ENCODE results near the gene WBP2. TPM values are rescaled to one million over a fixed set of nuclear protein-coding genes. Genes with fewer than 3 reads are reported as not detected.

The WBP2 gene
- total RNA-seq, 4 donors from 2014 or later: 24.9 to 44.2 (median 36.9) TPM

GRCh38 chr17:75832652-75833400 lies 22.3 kb downstream of the WBP2 start:
- WGBS, 2 donors: 44 to 57% methylated on average over 16 to 18 of the region's 20 CpGs
- Histone ChIP-seq H3K36me3 (peaks cover 0 to 75% (median 0%) of the 10 kb centered on the region in 3 donors), H3K9me3 (no peaks in the 10 kb centered on the region), H3K4me3 (peak overlapping the region in 2 of 4 donors; percentile 4 to 23), H3K4me1 (peaks cover 7 to 46% (median 12%) of the 10 kb centered on the region in 3 donors), H3K27me3 (no peaks in the 10 kb centered on the region), H3K27ac (peak overlapping the region; percentile 22 to 78 (median 62))
- intact Hi-C loops (cut with DNase I): no loop called here
- no peak for DNase-seq
- TF ChIP-seq CTCF (IDR thresholded peaks at IDR 0.05): no peak
- TF ChIP-seq POLR2A (IDR thresholded peaks at IDR 0.05): no peak

- H3K36me3 ChIP-seq: peaks cover 0 to 74% (median 0%) of the 10 kb centered on the region in 3 donors
- H3K9me3 ChIP-seq: no peaks in the 10 kb centered on the region
- TF ChIP-seq POLR2A (IDR thresholded peaks at IDR 0.05) (peak in 1 of 4 donors; percentile 37), CTCF (IDR thresholded peaks at IDR 0.05) (no peak)
- peak overlapping the region; percentile 22 to 78 (median 62) for H3K27ac ChIP-seq
- WGBS, 2 donors: 75 to 86% methylated on average over 8 of the region's 10 CpGs
- no peaks in the 10 kb centered on the region for H3K27me3 ChIP-seq
- intact Hi-C loops (cut with DNase I): no loop called here
- H3K4me3 ChIP-seq: peak overlapping the region in 2 of 4 donors; percentile 4 to 23
- no peak for DNase-seq
- peaks cover 12 to 52% (median 18%) of the 10 kb centered on the region in 3 donors for H3K4me1 ChIP-seq
Measured at GRCh38 chr17:75832164-75832651, 22.9 kb downstream of the WBP2 start.

- WGBS, 2 donors: 87% methylated on average over 3 of the region's 15 CpGs; no CpG with 5 or more reads in 1 of the 2 donors
- no peak for DNase-seq
- Histone ChIP-seq H3K4me1 (peaks cover 15 to 61% (median 23%) of the 10 kb centered on the region in 3 donors), H3K4me3 (no peak overlapping the region), H3K27ac (peak overlapping the region in 1 of 4 donors; percentile 76), H3K36me3 (peaks cover 0 to 74% (median 0%) of the 10 kb centered on the region in 3 donors), H3K9me3 (no peaks in the 10 kb centered on the region), H3K27me3 (no peaks in the 10 kb centered on the region)
- intact Hi-C loops (cut with DNase I): no loop called here
- TF ChIP-seq POLR2A (IDR thresholded peaks at IDR 0.05) (no peak), CTCF (IDR thresholded peaks at IDR 0.05) (no peak)
Measured at GRCh38 chr17:75831032-75831571, 24.0 kb downstream of the WBP2 start.

- Histone ChIP-seq H3K4me3 (no peak overlapping the region), H3K4me1 (peaks cover 15 to 55% (median 23%) of the 10 kb centered on the region in 3 donors), H3K9me3 (no peaks in the 10 kb centered on the region), H3K27ac (no peak overlapping the region), H3K36me3 (peaks cover 0 to 74% (median 0%) of the 10 kb centered on the region in 3 donors), H3K27me3 (no peaks in the 10 kb centered on the region)
- peak in 4 of 6 experiments; percentile 33 to 52 (median 34) for TF ChIP-seq CTCF (IDR thresholded peaks at IDR 0.05)
- no peak for TF ChIP-seq POLR2A (IDR thresholded peaks at IDR 0.05)
- DNase-seq: no peak
- intact Hi-C loops (cut with DNase I): no loop called here
- WGBS, 2 donors: 71 to 86% methylated on average over 8 to 10 of the region's 27 CpGs
Measured at GRCh38 chr17:75830164-75831031, 24.7 kb downstream of the WBP2 start.
